8988T (cell line): ENCODE data around the gene NTRK2.

Experiments used
- DNase-seq: peaks from one replicate; pipeline ENCODE4 v3.0.0; 2011

The NTRK2 gene

GRCh38 chr9:84823421-84824271 is 154.1 kb downstream of the NTRK2 start:
- DNase-seq: no peak

DNA sequence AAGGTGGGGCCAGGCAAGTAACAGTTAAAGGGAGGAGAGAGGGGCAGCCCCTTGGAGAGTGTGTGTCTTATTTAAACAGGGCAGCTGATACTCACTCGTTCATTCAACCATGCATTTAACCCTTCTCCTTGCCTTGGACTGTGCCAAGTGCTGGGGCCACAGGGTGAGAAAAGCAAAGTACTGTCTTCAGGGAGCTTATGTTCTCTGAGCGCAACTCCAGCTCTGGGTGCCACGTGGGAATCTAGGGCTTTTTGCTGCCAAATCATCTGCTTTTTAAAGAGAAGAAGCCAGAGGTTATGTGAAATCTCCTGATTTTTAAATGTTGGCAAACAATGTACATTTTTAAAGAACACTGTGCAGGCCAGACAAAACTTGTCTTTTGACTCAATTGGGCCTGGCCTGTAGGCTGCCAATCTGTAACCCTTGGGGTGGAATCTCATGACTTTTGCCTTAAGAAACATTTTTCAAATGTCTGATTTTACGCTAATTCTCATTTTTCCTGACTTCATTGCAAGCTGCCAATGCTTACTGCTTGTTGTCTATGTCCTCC is 157.8 kb downstream of the NTRK2 start:
- DNase-seq: no peak

DNA sequence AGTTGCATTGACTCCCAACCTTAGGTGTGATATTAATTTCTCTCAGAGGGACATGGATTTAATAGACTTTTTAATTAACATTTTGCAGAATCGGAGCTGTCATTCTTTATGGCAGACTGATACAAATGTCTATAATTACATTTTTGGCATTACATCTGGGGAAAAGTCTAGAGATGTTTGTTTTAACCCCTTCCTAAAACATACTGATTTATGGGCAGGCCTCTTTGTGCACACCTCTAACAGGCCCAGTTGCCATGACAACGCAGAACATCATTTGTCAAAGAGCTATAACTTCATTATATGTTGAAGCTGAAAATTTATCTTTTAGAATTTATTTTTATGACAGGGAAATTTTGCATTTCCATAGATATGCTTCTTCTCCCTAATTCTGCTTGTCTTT is 158.5 kb downstream of the NTRK2 start:
- DNase-seq: no peak

DNA sequence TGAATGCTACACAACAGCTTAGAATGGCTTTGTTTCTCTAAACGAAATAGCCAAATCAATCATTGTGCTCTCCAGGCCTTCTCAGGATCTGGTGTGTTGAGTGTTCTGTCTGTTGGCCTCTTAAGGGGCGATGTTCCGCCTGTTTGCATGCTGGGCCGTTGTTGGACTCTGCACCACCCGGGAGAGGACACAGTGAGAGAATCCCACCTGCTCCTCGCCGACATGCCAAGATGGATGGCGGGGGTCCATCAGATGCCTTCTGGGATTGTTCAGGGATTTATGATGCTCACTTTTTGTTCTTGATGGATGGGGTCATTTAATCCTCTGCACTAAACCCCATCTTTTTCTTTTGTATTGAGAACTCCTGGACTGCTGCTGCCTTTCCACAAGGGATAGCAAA is 159.9 kb downstream of the NTRK2 start:
- DNase-seq: no peak

GRCh38 chr9:84829997-84830696 is 160.6 kb downstream of the NTRK2 start:
- DNase-seq: no peak

DNA sequence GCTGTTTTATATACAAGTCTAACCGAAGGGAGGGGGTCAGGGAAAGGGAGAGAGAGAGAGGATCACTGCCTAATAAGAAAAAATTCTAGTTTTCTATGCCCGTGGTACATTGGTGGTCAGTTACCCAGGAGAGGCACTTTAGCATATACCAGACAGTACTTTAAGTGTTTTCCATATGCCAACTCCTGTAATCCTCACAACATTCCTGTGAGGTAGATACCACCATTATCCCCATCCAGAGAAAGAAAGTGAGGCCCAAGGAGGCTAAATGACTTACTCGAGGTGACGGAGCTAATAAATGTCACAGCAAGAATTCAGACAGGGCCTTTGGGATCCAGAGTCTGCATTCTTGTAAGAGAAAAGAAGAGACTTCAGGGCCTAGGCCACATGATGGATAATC is 161.8 kb downstream of the NTRK2 start:
- no peak for DNase-seq

- DNase-seq: no peak
Measured at GRCh38 chr9:84832453-84832852, 162.9 kb downstream of the NTRK2 start.

GRCh38 chr9:84834426-84834825 is 164.9 kb downstream of the NTRK2 start:
- DNase-seq: no peak

GRCh38 chr9:84835745-84836144 is 166.2 kb downstream of the NTRK2 start:
- DNase-seq: no peak

DNA sequence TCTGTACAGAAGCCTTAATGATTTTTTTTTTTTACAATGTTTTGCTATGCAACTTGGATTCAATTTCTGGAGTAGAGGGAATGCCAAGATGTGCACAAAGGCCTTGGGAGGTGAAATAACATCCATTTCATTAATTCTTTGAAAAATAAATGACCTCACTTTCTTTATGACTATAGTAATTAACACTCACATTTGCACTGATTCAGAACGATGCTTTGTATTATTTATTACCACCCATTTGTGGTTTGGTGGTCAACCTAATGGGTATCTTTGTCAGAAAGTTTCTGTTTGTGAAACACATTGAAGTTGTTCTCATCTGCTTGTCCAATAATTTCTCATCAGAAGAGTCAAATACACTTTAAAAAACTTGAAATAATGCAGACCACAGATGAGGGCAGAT is 169.3 kb downstream of the NTRK2 start:
- no peak for DNase-seq

GRCh38 chr9:84839541-84839940 is 170.0 kb downstream of the NTRK2 start:
- DNase-seq: no peak

DNA sequence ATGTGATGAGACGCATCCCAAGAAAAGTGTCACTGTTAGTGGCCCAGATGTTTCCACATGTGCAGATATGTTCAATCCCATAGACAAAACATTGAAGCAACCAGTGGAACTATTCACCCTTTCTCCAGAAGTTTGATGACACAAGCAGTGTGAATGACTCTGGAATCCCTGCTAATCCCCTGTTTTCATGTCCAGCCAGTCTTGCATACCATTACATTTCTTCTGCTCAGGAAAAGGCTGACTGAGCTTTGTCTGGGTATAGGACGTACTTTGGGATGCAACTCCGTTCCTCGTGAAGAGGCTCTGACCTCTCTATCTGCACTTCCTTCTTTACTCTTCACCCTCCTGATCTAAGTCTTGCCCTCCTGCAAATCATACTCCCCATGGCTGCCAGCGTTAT is 172.4 kb downstream of the NTRK2 start:
- no peak for DNase-seq

DNA sequence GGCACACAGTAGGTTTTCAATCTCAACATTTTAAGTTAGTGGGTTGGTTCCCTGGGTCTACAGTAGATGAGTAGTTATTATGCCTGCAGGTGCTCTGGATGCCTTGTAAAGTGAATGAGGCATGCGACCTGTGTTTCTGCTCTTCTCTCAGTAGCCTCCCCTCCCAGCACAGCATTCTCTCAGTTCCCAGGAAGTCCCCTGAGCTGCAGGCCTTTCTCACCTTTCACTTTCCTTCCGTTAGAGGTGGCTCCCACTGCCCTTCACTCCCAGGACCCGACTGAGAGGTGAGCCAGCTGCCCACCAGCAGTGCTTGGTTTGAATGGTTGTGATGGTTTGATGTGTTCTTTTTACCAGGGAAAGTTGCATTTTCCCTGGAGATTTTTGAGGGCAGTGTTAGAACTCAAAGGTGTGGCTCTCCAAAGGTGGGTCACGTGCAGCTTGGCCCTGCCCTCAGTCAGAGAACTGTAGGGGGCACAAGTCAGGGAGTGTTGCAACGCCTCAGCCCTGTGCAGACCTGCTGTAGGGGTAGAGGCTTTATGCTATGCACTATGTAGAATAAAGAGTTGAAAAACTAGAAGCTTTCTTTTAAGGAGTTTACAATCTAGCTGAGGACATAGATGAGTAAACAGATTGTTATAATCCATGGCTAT is 173.8 kb downstream of the NTRK2 start:
- no peak for DNase-seq

DNA sequence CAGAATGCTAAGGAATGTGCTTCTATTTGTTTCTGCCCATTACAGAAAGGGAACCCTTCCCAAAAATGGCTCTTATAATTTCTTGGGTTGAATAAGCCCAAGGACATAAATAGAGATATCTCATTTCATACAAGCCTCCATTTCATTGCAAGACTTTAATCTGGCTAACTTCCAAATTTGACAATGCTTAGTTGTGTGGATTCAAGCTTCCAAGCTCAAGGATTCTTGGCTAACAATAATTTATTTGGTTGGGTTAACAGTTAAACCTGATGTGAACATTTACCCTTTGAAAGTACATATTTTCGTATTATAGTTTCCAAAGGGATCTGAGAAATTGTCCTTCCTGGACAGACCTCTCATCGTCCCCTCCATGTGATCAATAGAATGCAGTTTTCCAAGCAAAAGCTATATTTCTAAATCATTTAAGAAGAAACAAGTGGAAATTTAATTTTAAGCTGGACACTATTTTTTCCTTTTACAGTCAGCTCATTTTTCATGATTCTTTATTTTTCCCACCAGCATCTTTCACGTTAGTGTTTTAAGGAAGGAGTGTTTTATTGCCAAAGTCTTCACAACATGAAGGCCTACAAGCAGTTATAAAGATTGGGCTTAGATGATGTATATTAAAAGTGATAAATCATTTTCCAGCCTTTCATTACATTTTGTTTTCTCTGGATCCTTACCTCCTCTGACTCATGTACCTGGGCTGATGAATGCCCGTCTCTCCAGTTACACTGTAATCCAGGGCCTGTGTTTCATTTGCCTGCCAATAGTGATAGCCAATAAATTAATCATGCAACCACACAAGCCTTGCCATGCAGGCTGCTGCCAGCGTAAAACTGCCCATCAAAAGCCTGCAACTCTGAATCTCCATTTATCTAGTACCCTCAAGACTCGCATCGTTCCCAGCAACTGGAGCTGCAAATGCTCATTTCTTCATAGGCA is 176.7 kb downstream of the NTRK2 start:
- DNase-seq: no peak

- DNase-seq: no peak
Measured at GRCh38 chr9:84846906-84847305, 177.4 kb downstream of the NTRK2 start.

DNA sequence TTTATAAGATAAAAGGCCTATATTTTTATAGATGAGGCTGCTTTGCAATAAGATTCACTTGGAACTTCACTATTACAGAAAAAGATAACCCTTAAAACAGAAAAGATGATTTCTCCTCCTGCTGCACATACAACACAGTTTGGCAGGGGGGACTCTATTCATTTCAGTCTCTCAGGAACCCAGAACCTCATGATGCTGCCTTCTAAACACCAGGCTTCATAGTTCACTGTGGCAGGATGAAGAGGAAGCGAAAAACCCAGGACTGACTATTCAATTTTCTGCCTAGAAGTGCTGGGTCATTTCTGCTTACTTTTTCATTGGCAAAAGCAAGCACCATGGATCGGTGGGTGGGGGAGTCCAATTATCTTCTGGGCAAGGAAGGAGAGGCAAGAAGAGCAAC is 179.5 kb downstream of the NTRK2 start:
- DNase-seq: no peak

GRCh38 chr9:84850830-84851392 is 181.4 kb downstream of the NTRK2 start:
- no peak for DNase-seq

DNA sequence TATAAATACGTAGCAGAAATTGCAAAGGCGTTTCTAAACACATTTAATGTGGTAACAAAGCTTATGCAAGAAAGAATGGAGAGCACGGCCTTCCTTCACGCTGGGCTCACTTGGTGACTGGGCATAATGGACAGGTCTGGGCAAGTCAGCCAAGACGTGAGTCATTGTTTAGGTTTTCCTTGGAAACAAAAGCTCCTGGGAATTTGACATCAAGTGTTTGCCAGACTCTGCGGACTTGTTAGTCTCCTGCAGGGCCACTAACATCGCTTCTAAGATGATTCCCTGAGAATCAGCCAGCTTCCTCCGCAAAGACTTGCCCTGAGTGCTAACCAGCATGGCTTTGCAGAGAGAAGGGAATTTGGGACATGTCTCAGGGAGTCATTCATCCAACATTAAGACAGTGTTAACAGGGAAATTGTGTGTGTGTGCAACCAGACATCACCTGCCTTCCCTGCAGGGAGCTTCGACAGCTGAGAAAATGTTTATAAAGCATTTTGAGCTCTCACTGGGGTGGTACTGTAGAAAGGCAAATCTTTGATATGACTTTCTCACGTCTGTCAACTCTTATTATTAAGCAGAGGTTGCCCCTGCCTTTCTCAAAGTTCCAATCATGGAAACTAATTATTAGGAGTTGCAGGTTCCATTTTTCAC is 182.5 kb downstream of the NTRK2 start:
- no peak for DNase-seq

DNA sequence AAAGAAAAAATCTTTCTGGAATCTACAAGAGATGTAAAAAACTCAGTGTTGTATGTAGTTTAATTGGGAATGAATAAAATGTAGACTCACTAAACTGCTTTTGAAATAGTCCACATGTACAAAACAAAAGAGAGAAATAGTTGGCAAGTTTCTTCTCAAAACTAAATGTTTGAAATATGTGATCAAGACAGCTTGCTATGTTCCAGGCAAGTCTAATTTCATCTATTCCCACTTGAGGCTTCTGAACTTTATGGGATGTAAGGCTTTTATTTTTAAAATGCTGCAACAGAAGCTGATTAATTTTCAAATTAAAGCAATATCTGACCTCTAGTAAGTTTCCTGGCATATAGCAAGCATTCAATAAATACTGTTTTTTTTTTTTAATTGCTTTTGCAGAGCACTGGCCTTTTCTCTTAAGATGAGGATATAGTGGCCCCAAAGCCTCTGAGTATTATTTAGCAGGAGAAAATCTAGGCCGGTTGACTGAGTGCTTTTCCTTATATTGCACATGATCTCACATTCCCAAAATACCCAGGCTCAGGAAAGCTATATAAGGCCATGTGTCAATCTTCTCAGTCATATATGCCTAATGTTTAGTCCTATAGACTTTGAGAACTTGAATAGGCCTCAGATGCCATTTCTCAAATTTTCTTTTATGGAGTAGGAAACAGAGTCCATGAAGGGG is 183.2 kb downstream of the NTRK2 start:
- DNase-seq: no peak

GRCh38 chr9:84856181-84856632 is 186.7 kb downstream of the NTRK2 start:
- DNase-seq: no peak

- no peak for DNase-seq
Measured at GRCh38 chr9:84857211-84857610, 187.7 kb downstream of the NTRK2 start.
